DND-41 (cell line): ENCODE results near the gene B4GAT1.

ENCODE experiments used
- ATAC-seq: fragments of 200-7000 bp; cut with Tn5 transposase; 3 replicates; pipeline ENCODE4 v1.9.1; 2021; ENCODE audit warnings: low read depth; ENCODE audit not compliant: insufficient read depth
- DNase-seq: peaks from one replicate; pipeline ENCODE4 v3.0.0-alpha.2; 2020
- H2AFZ ChIP-seq: 2 replicates; pipeline ENCODE4 v1.6.0; 2012; ENCODE audit warnings: low read depth, low read length
- H3K27ac ChIP-seq: 2 replicates; pipeline ENCODE4 v1.5.1; 2012; ENCODE audit warnings: low read length, inconsistent platforms
- H3K27me3 ChIP-seq: fragments of 200-600 bp; sonication (generic); 2 replicates; pipeline ENCODE4 v1.6.0; 2012; ENCODE audit warnings: low read length, mild to moderate bottlenecking, inconsistent platforms; ENCODE audit not compliant: insufficient read depth, poor library complexity
- H3K36me3 ChIP-seq: 2 replicates; pipeline ENCODE4 v1.5.1; 2012; ENCODE audit warnings: low read length, inconsistent platforms; ENCODE audit not compliant: insufficient read depth
- H3K4me1 ChIP-seq: 2 replicates; pipeline ENCODE4 v1.5.1; 2012; ENCODE audit warnings: mild to moderate bottlenecking, low read length; ENCODE audit not compliant: insufficient read depth
- H3K4me2 ChIP-seq: 2 replicates; pipeline ENCODE4 v1.6.0; 2012; ENCODE audit warnings: mild to moderate bottlenecking, moderate library complexity, low read length, inconsistent platforms; ENCODE audit not compliant: insufficient read depth
- H3K4me3 ChIP-seq, 2 experiments: fragments of 200-600 bp in 1 of 2; shearing (Covaris generic) in 1 of 2; 2 replicates each; pipeline ENCODE4 v1.5.1; 2012 to 2016; ENCODE audit warnings: inconsistent platforms in 2 of 2, low read length in 2 of 2, mild to moderate bottlenecking in 2 of 2, low read depth in 1 of 2, moderate library complexity in 1 of 2
- H3K79me2 ChIP-seq: 2 replicates; pipeline ENCODE4 v1.6.0; 2012; ENCODE audit warnings: low read length, inconsistent platforms; ENCODE audit not compliant: insufficient read depth
- H3K9ac ChIP-seq: 2 replicates; pipeline ENCODE4 v1.6.0; 2012; ENCODE audit warnings: low read depth, mild to moderate bottlenecking, inconsistent platforms, low read length, moderate library complexity
- H3K9me3 ChIP-seq: 2 replicates; pipeline ENCODE4 v1.5.1; 2012; ENCODE audit warnings: low read length, moderate library complexity, mild to moderate bottlenecking, inconsistent platforms; ENCODE audit not compliant: insufficient read depth, severe bottlenecking
- H4K20me1 ChIP-seq: 2 replicates; pipeline ENCODE4 v1.6.0; 2012; ENCODE audit warnings: low read length; ENCODE audit not compliant: insufficient read depth
- CTCF ChIP-seq: IDR thresholded peaks from 2 replicates; pipeline ENCODE4 v1.5.1; 2012; ENCODE audit warnings: borderline replicate concordance, low read length, moderate library complexity, mild to moderate bottlenecking; ENCODE audit not compliant: poor library complexity, severe bottlenecking; ENCODE audit errors: extremely low read depth
- EZH2 ChIP-seq: IDR thresholded peaks from 3 replicates; pipeline ENCODE4 v1.6.1; 2012; ENCODE audit warnings: borderline replicate concordance, low read depth, mild to moderate bottlenecking, moderate library complexity, low read length, inconsistent platforms; ENCODE audit not compliant: severe bottlenecking

B4GAT1 gene

GRCh38 chr11:66334605-66335442, 12.6 kb downstream of the B4GAT1 start:
- Histone ChIP-seq H3K9me3 (no peaks in the 10 kb centered on the region), H2AFZ (no peak overlapping the region), H3K79me2 (no peaks in the 10 kb centered on the region), H3K4me2 (no peak overlapping the region), H3K4me1 (no peaks in the 10 kb centered on the region), H3K36me3 (peaks cover 31% of the 10 kb centered on the region), H4K20me1 (peaks cover 11% of the 10 kb centered on the region; the same call in 1 of the 2 replicates), H3K27ac (no peak overlapping the region), H3K9ac (no peak overlapping the region), H3K4me3 (no peak overlapping the region), H3K27me3 (no peaks in the 10 kb centered on the region)
- no peak for TF ChIP-seq CTCF
- no peak for TF ChIP-seq EZH2
- ATAC-seq (no peak), DNase-seq (no peak)

- Histone ChIP-seq H3K9ac (no peak overlapping the region), H3K9me3 (no peaks in the 10 kb centered on the region), H2AFZ (no peak overlapping the region), H3K4me1 (no peaks in the 10 kb centered on the region), H3K27me3 (no peaks in the 10 kb centered on the region), H3K27ac (no peak overlapping the region), H3K36me3 (peaks cover 24% of the 10 kb centered on the region), H3K4me2 (no peak overlapping the region), H3K79me2 (no peaks in the 10 kb centered on the region), H3K4me3 (no peak overlapping the region), H4K20me1 (peaks cover 11% of the 10 kb centered on the region; the same call in 1 of the 2 replicates)
- no peak for DNase-seq
- ATAC-seq, result no peak
- TF ChIP-seq EZH2 (no peak), CTCF (no peak)
These were observed 13.4 kb downstream of the B4GAT1 start for GRCh38 chr11:66333896-66334604.

- Histone ChIP-seq H3K9ac (no peak overlapping the region), H3K9me3 (no peaks in the 10 kb centered on the region), H3K4me3 (no peak overlapping the region), H3K27me3 (no peaks in the 10 kb centered on the region), H3K4me1 (peaks cover 4% of the 10 kb centered on the region), H3K27ac (no peak overlapping the region), H3K4me2 (no peak overlapping the region), H4K20me1 (peaks cover 6% of the 10 kb centered on the region; the same call in 1 of the 2 replicates), H3K36me3 (peaks cover 17% of the 10 kb centered on the region), H2AFZ (no peak overlapping the region), H3K79me2 (no peaks in the 10 kb centered on the region)
- no peak for DNase-seq
- ATAC-seq, result no peak
- no peak for TF ChIP-seq CTCF
- no peak for TF ChIP-seq EZH2
These were observed 14.1 kb downstream of the B4GAT1 start for GRCh38 chr11:66333220-66333877.
